CD4-positive, alpha-beta T cell (primary cell): Measurements from ENCODE around the gene TAS1R3. TPM values are rescaled to one million over a fixed set of nuclear protein-coding genes. Genes with fewer than 3 reads are reported as not detected.

Source experiments
- ATAC-seq: fragments of 200-7000 bp; cut with Tn5 transposase; one replicate; pipeline ENCODE4 v1.10.0; 2022; ENCODE audit warnings: mild to moderate bottlenecking; ENCODE audit not compliant: poor library complexity
- CTCF ChIA-PET: fragments of 350-600 bp; sonication (Branson Sonifier 250); formaldehyde crosslinking; loops from one replicate; lab custom pipeline; 2021; ENCODE audit warnings: antibody characterized with exemption, inconsistent platforms; lab: Charles Lee
- POLR2A ChIA-PET: fragments of 350-600 bp; sonication (Branson Sonifier 250); formaldehyde crosslinking; loops from one replicate; lab custom pipeline; 2021; ENCODE audit warnings: antibody characterized with exemption, inconsistent platforms; lab: Charles Lee
- DNase-seq, 14 experiments: peaks; one replicate each; pipeline ENCODE4 v3.0.0-alpha.2; 2013 to 2020; ENCODE audit warnings: mixed read lengths in 2 of 14
- H3K27ac ChIP-seq, 2 donors: one replicate each; pipeline versions ENCODE4 v1.5.1 to v1.7.0; 2013; ENCODE audit warnings: low read length in 2 of 2, low read depth in 1 of 2, mild to moderate bottlenecking in 1 of 2
- H3K27me3 ChIP-seq, 2 experiments: 1 replicate in 1 of 2; 2 replicates in 1 of 2; pipeline versions ENCODE4 v1.6.1 to v1.7.0; 2013; ENCODE audit warnings: low read length in 2 of 2, control low read depth in 1 of 2, mild to moderate bottlenecking in 1 of 2, moderate library complexity in 1 of 2; ENCODE audit not compliant: insufficient read depth in 2 of 2, control insufficient read depth in 1 of 2
- H3K36me3 ChIP-seq: one replicate; pipeline ENCODE4 v1.6.1; 2013; ENCODE audit warnings: low read length, control low read depth; ENCODE audit not compliant: insufficient read depth
- H3K4me1 ChIP-seq: one replicate; pipeline ENCODE4 v1.6.1; 2013; ENCODE audit warnings: low read length, control low read depth; ENCODE audit not compliant: insufficient read depth
- H3K4me3 ChIP-seq: one replicate; pipeline ENCODE4 v1.5.1; 2013; ENCODE audit warnings: mild to moderate bottlenecking, low read length, moderate library complexity
- H3K9me3 ChIP-seq, 2 experiments: 1 replicate in 1 of 2; 2 replicates in 1 of 2; pipeline versions ENCODE4 v1.6.1 to v1.7.0; 2013; ENCODE audit warnings: low read length in 2 of 2, mild to moderate bottlenecking in 2 of 2, control low read depth in 1 of 2, moderate library complexity in 1 of 2; ENCODE audit not compliant: control insufficient read depth in 1 of 2, insufficient read depth in 1 of 2
- H3K27ac Mint-ChIP-seq: one replicate; pipeline ENCODE4 v1.8.0; 2020; ENCODE audit warnings: mixed read lengths
- H3K27me3 Mint-ChIP-seq: one replicate; pipeline ENCODE4 v1.8.0; 2021; ENCODE audit warnings: mixed read lengths
- H3K36me3 Mint-ChIP-seq: one replicate; pipeline ENCODE4 v1.8.0; 2021; ENCODE audit warnings: low read depth, mixed read lengths
- H3K4me1 Mint-ChIP-seq: one replicate; pipeline ENCODE4 v1.8.0; 2021; ENCODE audit warnings: low read depth, mixed read lengths
- H3K4me3 Mint-ChIP-seq: one replicate; pipeline ENCODE4 v1.8.0; 2020; ENCODE audit warnings: mild to moderate bottlenecking, mixed read lengths
- H3K9me3 Mint-ChIP-seq: one replicate; pipeline ENCODE4 v1.8.0; 2020; ENCODE audit warnings: mixed read lengths
- CTCF ChIP-seq: fragments of 200-600 bp; IDR thresholded peaks from one replicate; pipeline ENCODE4 v1.8.0; 2022; ENCODE audit warnings: antibody characterized with exemption, mild to moderate bottlenecking
- intact Hi-C, 2 experiments: fragments of 100-400 bp; cut with DNase I in 1 of 2; cut with micrococcal nuclease in 1 of 2; formaldehyde crosslinking; loops; one replicate each; pipeline versions ENCODE4 v1.15.1 to v1.9.0; 2023 to 2025; cut with DNase I, micrococcal nuclease
- total RNA-seq, 174 experiments: library from RNA in 2 of 174; stranded (reverse) in 2 of 174; gene quantifications; one replicate each; pipeline ENCODE4 v1.2.3 and lab custom pipeline; 2021 to 2026

Gene TAS1R3
- total RNA-seq, 2 experiments from 2014 or later, result 3.3 to 3.4 TPM

- H3K27ac ChIP-seq, result no peak overlapping the region
- CTCF ChIA-PET, result interaction anchor here (0.6 to 1.8 kb wide), 5 partner anchors 17 to 134 kb away, joined by 3 to 10 read pairs (median 4); partner anchors contain the start of genes CCNL2 and MRPL20
- H3K4me1 Mint-ChIP-seq, result peaks cover 43% of the 10 kb centered on the region
- no peak overlapping the region for H3K4me3 ChIP-seq
- ATAC-seq (no peak), DNase-seq (no peak)
- intact Hi-C loops, result loop anchor here in 1 of 2 experiments (2.0 to 10.0 kb wide), 2 partner anchors 16 to 66 kb away; partner anchors contain the start of genes ACAP3 and PUSL1
- peaks cover 4% of the 10 kb centered on the region for H3K36me3 ChIP-seq
- H3K9me3 Mint-ChIP-seq, result no peaks in the 10 kb centered on the region
- POLR2A ChIA-PET, result interaction anchor here (2.8 to 4.1 kb wide), 2 partner anchors 16 to 29 kb away, joined by 12 to 23 read pairs; partner anchors contain the start of gene CCNL2
- TF ChIP-seq CTCF, result no peak
- H3K9me3 ChIP-seq, result peaks cover 0 to 6% of the 10 kb centered on the region in 2 experiments
- H3K27ac Mint-ChIP-seq, result peak overlapping the region; percentile 88
- no peaks in the 10 kb centered on the region for H3K27me3 Mint-ChIP-seq
- H3K4me1 ChIP-seq, result peaks cover 49% of the 10 kb centered on the region
- H3K36me3 Mint-ChIP-seq, result peaks cover 10% of the 10 kb centered on the region
- peak overlapping the region; percentile 80 for H3K4me3 Mint-ChIP-seq
- no peaks in the 10 kb centered on the region for H3K27me3 ChIP-seq
These were observed 39.8 kb downstream of the TAS1R3 start for GRCh38 chr1:1370771-1371300.

GRCh38 chr1:1371364-1371745, 40.3 kb downstream of the TAS1R3 start:
- intact Hi-C loops, result loop anchor here in 1 of 2 experiments (2.0 to 10.0 kb wide), 2 partner anchors 17 to 67 kb away; partner anchors contain the start of genes ACAP3 and PUSL1
- peak overlapping the region; percentile 80 for H3K4me3 Mint-ChIP-seq
- CTCF ChIA-PET, result interaction anchor here (0.6 to 1.8 kb wide), 7 partner anchors 18 to 242 kb away, joined by 3 to 10 read pairs (median 3); partner anchors contain the start of genes CCNL2 and MRPL20

More at GRCh38 chr1:1371364-1371745, 40.3 kb downstream of the TAS1R3 start:
- POLR2A ChIA-PET, result interaction anchor here (0.7 to 4.1 kb wide), 6 partner anchors 17 to 408 kb away, joined by 3 to 23 read pairs (median 5); partner anchors contain the start of genes CCNL2 and DVL1
- H3K36me3 Mint-ChIP-seq, result peaks cover 10% of the 10 kb centered on the region
- Histone ChIP-seq H3K9me3 (peaks cover 0 to 6% of the 10 kb centered on the region in 2 experiments), H3K4me3 (peak overlapping the region; percentile 45), H3K27ac (peak overlapping the region in 1 of 2 donors; percentile 59), H3K27me3 (no peaks in the 10 kb centered on the region), H3K4me1 (peaks cover 54% of the 10 kb centered on the region), H3K36me3 (peaks cover 4% of the 10 kb centered on the region)
- TF ChIP-seq CTCF, result no peak
- peaks cover 43% of the 10 kb centered on the region for H3K4me1 Mint-ChIP-seq
- no peaks in the 10 kb centered on the region for H3K9me3 Mint-ChIP-seq
- peak; percentile 73 for ATAC-seq
- peak overlapping the region; percentile 88 for H3K27ac Mint-ChIP-seq
- DNase-seq, result peak in 11 of 14 experiments; percentile 30 to 95 (median 75)
- H3K27me3 Mint-ChIP-seq, result no peaks in the 10 kb centered on the region
